HG03342 (cell line): ENCODE results near the gene BCL2L12.
A peak's percentile ranks its signal among the peaks of the same experiment; 100 is the strongest.

Source experiments
- ATAC-seq: cut with Tn5 transposase; IDR thresholded peaks from one replicate; pipeline ENCODE4 v1.9.1; 2021; ENCODE audit warnings: mild to moderate bottlenecking, moderate library complexity; ENCODE audit not compliant: unreplicated experiment

The BCL2L12 gene

GRCh38 chr19:49662011-49662410 is 3.7 kb upstream of the BCL2L12 start:
- ATAC-seq, result no peak

- no peak for ATAC-seq
Observed at GRCh38 chr19:49663224-49663623, 2.5 kb upstream of the BCL2L12 start.

- no peak for ATAC-seq
Observed at GRCh38 chr19:49664171-49665035, 1.3 kb upstream of the BCL2L12 start.

- ATAC-seq, result no peak
Observed at GRCh38 chr19:49665036-49665350, 740 bp upstream of the BCL2L12 start.

- ATAC-seq, result no peak
Observed at GRCh38 chr19:49666120-49666444, 349 bp downstream of the BCL2L12 start.

GRCh38 chr19:49667473-49667872 is 1.7 kb downstream of the BCL2L12 start:
- ATAC-seq, result no peak

GRCh38 chr19:49669516-49669915 is 3.8 kb downstream of the BCL2L12 start:
- no peak for ATAC-seq

- no peak for ATAC-seq
Observed at GRCh38 chr19:49672131-49672919, 6.6 kb downstream of the BCL2L12 start.

GRCh38 chr19:49676136-49676783 is 10.5 kb downstream of the BCL2L12 start:
- ATAC-seq, result no peak

- peak; percentile 66 for ATAC-seq
Observed at GRCh38 chr19:49676784-49677230, 11.1 kb downstream of the BCL2L12 start.

GRCh38 chr19:49677231-49677900 is 11.6 kb downstream of the BCL2L12 start, which contains the start of gene PRMT1:
Gene PRMT1 (plus strand): TSS chr19:49677271. CDS start chr19:49677281, 10 bp downstream.
- ATAC-seq, result no peak

- no peak for ATAC-seq
Observed at GRCh38 chr19:49677901-49678674, 12.4 kb downstream of the BCL2L12 start.

- no peak for ATAC-seq
Observed at GRCh38 chr19:49678985-49679770, 13.4 kb downstream of the BCL2L12 start.

GRCh38 chr19:49679771-49680413 is 14.2 kb downstream of the BCL2L12 start:
- ATAC-seq, result no peak

GRCh38 chr19:49680421-49681351 is 15.0 kb downstream of the BCL2L12 start:
- ATAC-seq, result no peak

- ATAC-seq, result no peak
Observed at GRCh38 chr19:49681830-49682229, 16.1 kb downstream of the BCL2L12 start.

GRCh38 chr19:49682274-49682673 is 16.5 kb downstream of the BCL2L12 start:
- no peak for ATAC-seq

GRCh38 chr19:49683814-49684250 is 18.1 kb downstream of the BCL2L12 start:
- ATAC-seq, result no peak
